Measurements from ENCODE around the gene LMBRD1.

The LMBRD1 gene

DNA sequence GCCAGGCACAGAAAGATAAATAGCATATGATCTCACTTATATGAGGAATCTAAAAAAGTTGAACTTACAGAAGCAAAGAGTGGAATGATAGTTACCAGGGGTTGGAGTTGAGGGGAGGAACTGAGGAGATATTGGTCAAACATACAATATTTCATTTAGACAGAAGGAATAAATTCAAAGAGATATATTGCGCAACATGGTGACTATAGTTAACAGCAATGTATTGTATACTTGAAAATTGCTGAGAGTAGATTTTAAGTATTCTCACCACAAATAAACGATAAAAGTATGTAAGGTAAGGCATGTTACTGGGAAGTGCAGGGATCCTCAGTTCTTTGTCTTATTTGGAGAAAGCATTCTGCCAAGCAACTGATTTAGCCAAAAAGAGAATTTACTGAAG is 171.9 kb downstream of the LMBRD1 start:
- DNase-seq = no peak

Data from activated effector memory CD4-positive, alpha-beta T cell treated with anti-CD3 and anti-CD28 coated beads, Interleukin-2, amount 50 U/mL, for 16 hours (primary cell).